H9 (cell line): ENCODE data around the gene GPR87. TPM values are rescaled to one million over a fixed set of nuclear protein-coding genes. Genes with fewer than 3 reads are reported as not detected.
A peak's percentile ranks its signal among the peaks of the same experiment; 100 is the strongest.

Source experiments
- DNase-seq: peaks from one replicate; pipeline ENCODE4 v3.0.0-alpha.2; 2017
- H2AFZ ChIP-seq: one replicate; pipeline ENCODE4 v1.6.1; 2013; ENCODE audit warnings: mild to moderate bottlenecking, low read length, control low read depth, moderate library complexity
- H2AK5ac ChIP-seq: 2 replicates; pipeline ENCODE4 v1.6.1; 2013; ENCODE audit warnings: low read length, control low read depth, mixed read lengths; ENCODE audit not compliant: insufficient read length
- H2BK120ac ChIP-seq: one replicate; pipeline ENCODE4 v1.6.1; 2013; ENCODE audit warnings: low read depth, mild to moderate bottlenecking, low read length, control low read depth, inconsistent platforms; ENCODE audit not compliant: poor library complexity, severe bottlenecking
- H2BK12ac ChIP-seq: 2 replicates; pipeline ENCODE4 v1.6.1; 2013; ENCODE audit warnings: low read length, control low read depth, mixed read lengths, low read depth; ENCODE audit not compliant: insufficient read length
- H2BK15ac ChIP-seq: 2 replicates; pipeline ENCODE4 v1.6.1; 2013; ENCODE audit warnings: low read depth, low read length, control low read depth
- H2BK20ac ChIP-seq: one replicate; pipeline ENCODE4 v1.6.1; 2013; ENCODE audit warnings: low read depth, mild to moderate bottlenecking, low read length, control low read depth, inconsistent platforms; ENCODE audit not compliant: poor library complexity, severe bottlenecking
- H2BK5ac ChIP-seq: 2 replicates; pipeline ENCODE4 v1.6.1; 2013; ENCODE audit warnings: low read length, control low read depth, mixed read lengths; ENCODE audit not compliant: insufficient read length
- H3K14ac ChIP-seq: 2 replicates; pipeline ENCODE4 v1.6.1; 2013; ENCODE audit warnings: low read length, control low read depth; ENCODE audit not compliant: insufficient read depth
- H3K18ac ChIP-seq: 2 replicates; pipeline ENCODE4 v1.6.1; 2013; ENCODE audit warnings: low read depth, mild to moderate bottlenecking, mixed read lengths, low read length, control low read depth; ENCODE audit not compliant: insufficient read length
- H3K23ac ChIP-seq: 2 replicates; pipeline ENCODE4 v1.6.1; 2013; ENCODE audit warnings: low read length, control low read depth, mixed read lengths, low read depth; ENCODE audit not compliant: insufficient read length
- H3K23me2 ChIP-seq: 2 replicates; pipeline ENCODE4 v1.6.1; 2013; ENCODE audit warnings: low read depth, mild to moderate bottlenecking, mixed read lengths, low read length, control low read depth; ENCODE audit not compliant: insufficient read length, poor library complexity, severe bottlenecking
- H3K27ac ChIP-seq: 2 replicates; pipeline ENCODE4 v1.5.1; 2013; ENCODE audit warnings: low read length, control low read depth, mixed read lengths, low read depth; ENCODE audit not compliant: insufficient read length
- H3K27me3 ChIP-seq: 2 replicates; pipeline ENCODE4 v1.6.1; 2013; ENCODE audit warnings: low read length, control low read depth, inconsistent platforms; ENCODE audit not compliant: insufficient read depth
- H3K4ac ChIP-seq: 2 replicates; pipeline ENCODE4 v1.6.1; 2013; ENCODE audit warnings: low read depth, mild to moderate bottlenecking, control low read depth, inconsistent platforms, low read length, moderate library complexity
- H3K4me1 ChIP-seq: 2 replicates; pipeline ENCODE4 v1.6.1; 2013; ENCODE audit warnings: low read length, control low read depth, inconsistent platforms; ENCODE audit not compliant: insufficient read depth
- H3K4me2 ChIP-seq: 2 replicates; pipeline ENCODE4 v1.6.1; 2013; ENCODE audit warnings: low read length, control low read depth, mixed read lengths; ENCODE audit not compliant: insufficient read length, insufficient read depth
- H3K56ac ChIP-seq: 2 replicates; pipeline ENCODE4 v1.6.1; 2013; ENCODE audit warnings: low read depth, mild to moderate bottlenecking, mixed read lengths, low read length, control low read depth; ENCODE audit not compliant: insufficient read length
- H3K79me1 ChIP-seq: 2 replicates; pipeline ENCODE4 v1.6.1; 2013; ENCODE audit warnings: low read depth, mild to moderate bottlenecking, moderate library complexity, low read length, control low read depth, inconsistent platforms; ENCODE audit not compliant: insufficient read depth, poor library complexity, severe bottlenecking
- H3K79me2 ChIP-seq: 2 replicates; pipeline ENCODE4 v1.6.1; 2013; ENCODE audit warnings: low read length, control low read depth, inconsistent platforms; ENCODE audit not compliant: insufficient read depth
- H3K9ac ChIP-seq: 2 replicates; pipeline ENCODE4 v1.6.1; 2013; ENCODE audit warnings: low read length, control low read depth, mixed read lengths; ENCODE audit not compliant: insufficient read length; ENCODE audit errors: extremely low read depth
- H3K9me3 ChIP-seq: one replicate; pipeline ENCODE4 v1.6.1; 2013; ENCODE audit warnings: low read depth, low read length, inconsistent platforms; ENCODE audit not compliant: control insufficient read depth
- H3T11ph ChIP-seq: one replicate; pipeline ENCODE4 v1.6.1; 2013; ENCODE audit warnings: mild to moderate bottlenecking, low read length, control low read depth, inconsistent platforms
- H4K20me1 ChIP-seq: one replicate; pipeline ENCODE4 v1.6.1; 2013; ENCODE audit not compliant: control insufficient read depth, insufficient read length, insufficient read depth
- H4K5ac ChIP-seq: 2 replicates; pipeline ENCODE4 v1.6.1; 2013; ENCODE audit warnings: low read depth, mild to moderate bottlenecking, mixed read lengths, low read length, control low read depth; ENCODE audit not compliant: insufficient read length
- H4K8ac ChIP-seq: replicated peaks from 2 replicates; pipeline ENCODE4 v1.6.1; 2013; ENCODE audit warnings: low read length, control low read depth, mixed read lengths, low read depth; ENCODE audit not compliant: insufficient read length
- H4K91ac ChIP-seq: 2 replicates; pipeline ENCODE4 v1.6.1; 2013; ENCODE audit warnings: low read depth, mild to moderate bottlenecking, moderate library complexity, mixed read lengths, low read length, control low read depth; ENCODE audit not compliant: insufficient read length
- H3K27ac Mint-ChIP-seq, 3 experiments: 2 replicates in 2 of 3; 3 replicates in 1 of 3; pipeline ENCODE4 v1.8.0; 2020 to 2021; ENCODE audit warnings: mixed read lengths in 3 of 3, mild to moderate bottlenecking in 1 of 3, moderate library complexity in 1 of 3
- H3K27me3 Mint-ChIP-seq: 2 replicates; pipeline ENCODE4 v1.8.0; 2021; ENCODE audit warnings: low read depth, mild to moderate bottlenecking, moderate library complexity, mixed read lengths
- H3K36me3 Mint-ChIP-seq, 3 experiments: 2 replicates in 2 of 3; 3 replicates in 1 of 3; pipeline ENCODE4 v1.8.0; 2020 to 2021; ENCODE audit warnings: low read depth in 3 of 3, mixed read lengths in 3 of 3; ENCODE audit not compliant: insufficient read depth in 1 of 3
- H3K4me1 Mint-ChIP-seq, 2 experiments: 2 replicates each; pipeline ENCODE4 v1.8.0; 2020; ENCODE audit warnings: mixed read lengths in 2 of 2
- H3K4me3 Mint-ChIP-seq, 2 experiments: 2 replicates in 1 of 2; 3 replicates in 1 of 2; pipeline ENCODE4 v1.8.0; 2020 to 2021; ENCODE audit warnings: mild to moderate bottlenecking in 2 of 2, mixed read lengths in 2 of 2, moderate library complexity in 1 of 2
- H3K9me3 Mint-ChIP-seq, 2 experiments: 2 replicates in 1 of 2; 3 replicates in 1 of 2; pipeline ENCODE4 v1.8.0; 2020; ENCODE audit warnings: mild to moderate bottlenecking in 2 of 2, mixed read lengths in 2 of 2, moderate library complexity in 1 of 2
- CTCF ChIP-seq: fragments of 200-600 bp; sonication (generic); conservative IDR thresholded peaks from 3 replicates; pipeline ENCODE4 v1.8.0; 2021; ENCODE audit warnings: antibody characterized with exemption, mild to moderate bottlenecking
- WGBS: extraction: QIAGEN DNeasy Blood & Tissue Kit; methylation state at CpG from one replicate; pipeline ENCODE4 v1.1.7; 2013; ENCODE audit warnings: missing lambda C conversion rate, low lambda C conversion rate, mixed read lengths; ENCODE audit not compliant: insufficient read length; ENCODE audit errors: extremely low coverage; 5-methylcytosine and 5-hydroxymethylcytosine counted together
- total RNA-seq: library from RNA; stranded (reverse); gene quantifications from 2 replicates; pipeline ENCODE4 v1.2.1, GENCODE V29; 2021

The GPR87 gene
- total RNA-seq, 1 experiment from 2014 or later: 0.33 TPM

DNA sequence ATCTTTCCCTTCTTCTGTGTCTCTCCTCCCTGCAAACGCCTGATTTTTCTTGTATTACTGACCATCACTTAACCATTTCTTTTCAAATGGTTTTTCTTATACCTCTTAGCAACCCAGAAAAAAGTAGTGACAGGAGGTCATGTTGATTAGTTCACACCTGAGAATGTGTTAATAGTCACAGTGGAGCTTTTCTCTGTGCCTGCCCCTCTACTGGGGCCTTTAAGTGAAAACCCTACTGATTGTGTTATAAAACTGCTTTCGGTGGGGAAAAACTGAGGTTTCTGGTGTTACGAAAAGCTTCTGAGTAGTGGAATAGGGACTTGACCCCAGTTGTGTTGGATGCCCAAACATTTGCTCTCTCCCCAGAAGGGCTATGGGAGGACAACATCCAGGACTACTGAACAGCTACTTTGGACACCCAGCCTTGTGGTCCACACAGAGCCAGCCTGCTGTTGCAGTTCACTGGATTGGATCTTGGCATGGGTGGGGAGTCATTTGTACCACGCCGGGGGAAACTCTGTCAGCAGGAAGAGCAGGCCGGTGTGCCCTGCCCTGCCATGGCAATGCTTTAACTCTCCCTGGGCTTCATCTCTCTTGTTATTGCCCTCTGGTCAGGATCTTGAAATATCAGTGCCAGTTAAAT is 10.3 kb downstream of the GPR87 start:
- Histone ChIP-seq H3K27ac (no peak overlapping the region), H2BK5ac (no peak overlapping the region), H3K9me3 (no peaks in the 10 kb centered on the region), H3T11ph (no peak overlapping the region), H3K4me1 (peaks cover 12% of the 10 kb centered on the region; the same call in 1 of the 2 replicates), H2BK20ac (no peak overlapping the region), H3K9ac (no peak overlapping the region), H4K20me1 (no peaks in the 10 kb centered on the region), H2AFZ (no peak overlapping the region), H3K79me1 (no peaks in the 10 kb centered on the region), H4K8ac (no peak overlapping the region), H3K56ac (no peak overlapping the region), H3K79me2 (no peaks in the 10 kb centered on the region), H4K91ac (no peak overlapping the region), H4K5ac (no peak overlapping the region), H3K18ac (no peak overlapping the region), H2BK15ac (no peak overlapping the region), H3K27me3 (no peaks in the 10 kb centered on the region), H3K23me2 (no peaks in the 10 kb centered on the region), H3K14ac (no peak overlapping the region), H2BK12ac (no peak overlapping the region), H2AK5ac (no peak overlapping the region), H3K4me2 (no peak overlapping the region), H2BK120ac (no peak overlapping the region), H3K23ac (no peak overlapping the region), H3K4ac (no peak overlapping the region)
- no peaks in the 10 kb centered on the region for H3K27me3 Mint-ChIP-seq
- no peak for TF ChIP-seq CTCF
- no peaks in the 10 kb centered on the region for H3K36me3 Mint-ChIP-seq
- H3K4me3 Mint-ChIP-seq: no peak overlapping the region
- no peaks in the 10 kb centered on the region for H3K9me3 Mint-ChIP-seq
- peaks cover 37 to 44% of the 10 kb centered on the region in 2 experiments for H3K4me1 Mint-ChIP-seq
- no peak for DNase-seq
- whole genome bisulfite sequencing: no CpG with 5 or more reads among the region's 6 CpGs
- peak overlapping the region; percentile 4 to 84 (median 58); a peak in 4 of 7 replicates for H3K27ac Mint-ChIP-seq
